Peyer's patch (tissue), 4 donors: ENCODE measurements around the gene ADSS2. TPM values are rescaled to one million over a fixed set of nuclear protein-coding genes. Genes with fewer than 3 reads are reported as not detected.
"Not testable (repeated sequence)": the region's sequence is repeated elsewhere in the genome, so short reads cannot be mapped to it uniquely, and the experiment has no call there.

Experiments
- DNase-seq, 3 donors: peaks; one replicate each; pipeline ENCODE4 v3.0.0-alpha.2; 2017 to 2019
- H3K27ac ChIP-seq, 4 donors: fragments of 200-600 bp; sonication (generic); one replicate each; pipeline ENCODE4 v1.5.1; 2016 to 2019
- H3K27me3 ChIP-seq, 2 donors: fragments of 200-600 bp; sonication (generic); one replicate each; pipeline ENCODE4 v1.5.1; 2019
- H3K36me3 ChIP-seq, 3 donors: fragments of 200-600 bp; sonication (generic); one replicate each; pipeline ENCODE4 v1.5.1; 2016 to 2019
- H3K4me1 ChIP-seq, 4 donors: fragments of 200-600 bp; sonication (generic); one replicate each; pipeline ENCODE4 v1.5.1; 2016 to 2019
- H3K4me3 ChIP-seq, 4 donors: fragments of 200-600 bp; sonication (generic); 1 replicate in 3 of 4; 2 replicates in 1 of 4; pipeline ENCODE4 v1.5.1; 2016 to 2019; ENCODE audit warnings: mild to moderate bottlenecking in 1 of 4
- H3K9me3 ChIP-seq, 4 donors: fragments of 200-600 bp; sonication (generic); one replicate each; pipeline ENCODE4 v1.5.1; 2016 to 2019; ENCODE audit warnings: mild to moderate bottlenecking in 1 of 4
- POLR2A ChIP-seq, 2 donors: fragments of 450-650 bp; IDR thresholded peaks; one replicate each; pipeline ENCODE4 v1.5.1; 2017; ENCODE audit warnings: antibody characterized with exemption in 2 of 2, mild to moderate bottlenecking in 2 of 2, moderate library complexity in 2 of 2
- total RNA-seq, 4 donors: library from RNA; depleted of rRNA; stranded (reverse); fragments of >200 nt; gene quantifications; one replicate each; pipeline ENCODE4 v1.1.0, GENCODE V29; 2016
- TF ChIP-seq, protein P1 (sequence below), 6 experiments: fragments of 450-650 bp in 4 of 6; fragments of 200-600 bp in 2 of 6; sonication (generic) in 1 of 6; IDR thresholded peaks; one replicate each; pipeline ENCODE4 v1.5.1; 2017 to 2019; ENCODE audit warnings: antibody characterized with exemption in 6 of 6, mild to moderate bottlenecking in 3 of 6, moderate library complexity in 1 of 6

The ADSS2 gene
- total RNA-seq, 4 donors from 2014 or later = 26.9 to 47.0 (median 30.4) TPM

DNA sequence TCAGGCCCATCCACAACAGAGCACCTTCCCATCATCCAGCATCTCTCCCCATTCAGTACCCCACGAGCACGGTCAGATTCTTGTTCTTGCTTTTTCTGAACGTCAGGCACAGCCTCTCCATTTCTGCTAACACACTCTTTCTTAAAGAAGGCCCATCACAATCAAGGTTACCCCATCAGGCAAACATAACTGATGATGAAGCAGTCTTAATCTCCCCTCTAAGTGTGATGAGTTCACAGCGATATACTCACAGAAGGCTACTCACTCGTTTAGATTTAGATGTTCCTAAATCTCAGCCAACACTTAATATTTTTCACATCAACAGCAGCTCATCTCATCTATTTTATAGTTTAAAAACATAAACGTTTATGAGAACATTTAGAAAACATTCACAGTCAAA is 75.6 kb downstream of the ADSS2 start:
- H3K4me1 ChIP-seq = no peaks in the 10 kb centered on the region
- no peak for TF ChIP-seq POLR2A (IDR thresholded peaks at IDR 0.05)
- TF ChIP-seq, protein P1, sequence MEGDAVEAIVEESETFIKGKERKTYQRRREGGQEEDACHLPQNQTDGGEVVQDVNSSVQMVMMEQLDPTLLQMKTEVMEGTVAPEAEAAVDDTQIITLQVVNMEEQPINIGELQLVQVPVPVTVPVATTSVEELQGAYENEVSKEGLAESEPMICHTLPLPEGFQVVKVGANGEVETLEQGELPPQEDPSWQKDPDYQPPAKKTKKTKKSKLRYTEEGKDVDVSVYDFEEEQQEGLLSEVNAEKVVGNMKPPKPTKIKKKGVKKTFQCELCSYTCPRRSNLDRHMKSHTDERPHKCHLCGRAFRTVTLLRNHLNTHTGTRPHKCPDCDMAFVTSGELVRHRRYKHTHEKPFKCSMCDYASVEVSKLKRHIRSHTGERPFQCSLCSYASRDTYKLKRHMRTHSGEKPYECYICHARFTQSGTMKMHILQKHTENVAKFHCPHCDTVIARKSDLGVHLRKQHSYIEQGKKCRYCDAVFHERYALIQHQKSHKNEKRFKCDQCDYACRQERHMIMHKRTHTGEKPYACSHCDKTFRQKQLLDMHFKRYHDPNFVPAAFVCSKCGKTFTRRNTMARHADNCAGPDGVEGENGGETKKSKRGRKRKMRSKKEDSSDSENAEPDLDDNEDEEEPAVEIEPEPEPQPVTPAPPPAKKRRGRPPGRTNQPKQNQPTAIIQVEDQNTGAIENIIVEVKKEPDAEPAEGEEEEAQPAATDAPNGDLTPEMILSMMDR (IDR thresholded peaks at IDR 0.05) = no peak
- no peak overlapping the region for H3K27ac ChIP-seq
- DNase-seq = no peak
- no peaks in the 10 kb centered on the region for H3K36me3 ChIP-seq
- no peaks in the 10 kb centered on the region for H3K9me3 ChIP-seq
- H3K4me3 ChIP-seq = no peak overlapping the region
- H3K27me3 ChIP-seq = no peaks in the 10 kb centered on the region

DNA sequence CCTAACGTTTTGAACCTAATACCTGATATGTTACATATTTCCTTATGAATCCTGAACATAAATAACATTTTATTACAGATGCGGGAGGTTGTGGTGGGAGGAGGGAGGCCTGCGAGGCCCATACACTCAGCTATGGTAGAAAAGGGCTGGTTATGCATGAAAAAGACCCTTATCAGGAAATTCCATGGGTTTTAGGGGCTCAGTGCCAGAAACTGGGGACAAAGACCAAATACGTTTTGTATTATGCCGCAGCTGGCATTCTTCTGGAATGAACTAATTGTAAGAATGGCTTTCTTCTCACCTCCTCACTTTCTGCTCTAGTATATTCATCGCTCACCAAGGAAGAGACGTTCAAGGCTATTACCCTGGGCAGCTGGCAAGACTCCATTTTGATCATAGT is 76.7 kb downstream of the ADSS2 start:
- no peak overlapping the region for H3K4me3 ChIP-seq
- H3K4me1 ChIP-seq = no peaks in the 10 kb centered on the region
- no peaks in the 10 kb centered on the region for H3K9me3 ChIP-seq
- DNase-seq = no peak
- H3K27ac ChIP-seq = no peak overlapping the region
- no peaks in the 10 kb centered on the region for H3K27me3 ChIP-seq
- TF ChIP-seq POLR2A (IDR thresholded peaks at IDR 0.05) = no peak
- TF ChIP-seq, protein P1 (IDR thresholded peaks at IDR 0.05) = no peak
- H3K36me3 ChIP-seq = no peaks in the 10 kb centered on the region

DNA sequence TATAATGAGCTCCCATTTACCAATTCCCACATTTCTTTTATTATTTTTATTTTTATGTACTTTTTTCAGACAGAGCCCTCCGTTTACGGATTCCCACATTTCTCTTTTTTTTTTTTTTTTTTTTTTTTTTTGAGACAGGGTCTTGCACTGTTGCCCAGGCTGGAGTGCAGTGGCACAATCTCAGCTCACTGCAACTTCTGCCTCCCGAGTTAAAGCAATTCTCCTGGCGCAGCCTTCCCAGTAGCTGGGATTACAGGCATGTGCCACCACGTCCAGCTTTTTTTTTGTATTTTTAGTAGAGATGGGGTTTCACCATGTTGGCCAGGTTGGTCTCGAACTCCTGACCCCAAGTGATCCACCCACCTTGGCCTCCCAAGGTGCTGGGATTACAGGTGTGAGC is 77.2 kb downstream of the ADSS2 start:
- H3K4me1 ChIP-seq, H3K9me3 ChIP-seq, H3K4me3 ChIP-seq, H3K27me3 ChIP-seq, DNase-seq, H3K27ac ChIP-seq, H3K36me3 ChIP-seq: not testable (repeated sequence)

DNA sequence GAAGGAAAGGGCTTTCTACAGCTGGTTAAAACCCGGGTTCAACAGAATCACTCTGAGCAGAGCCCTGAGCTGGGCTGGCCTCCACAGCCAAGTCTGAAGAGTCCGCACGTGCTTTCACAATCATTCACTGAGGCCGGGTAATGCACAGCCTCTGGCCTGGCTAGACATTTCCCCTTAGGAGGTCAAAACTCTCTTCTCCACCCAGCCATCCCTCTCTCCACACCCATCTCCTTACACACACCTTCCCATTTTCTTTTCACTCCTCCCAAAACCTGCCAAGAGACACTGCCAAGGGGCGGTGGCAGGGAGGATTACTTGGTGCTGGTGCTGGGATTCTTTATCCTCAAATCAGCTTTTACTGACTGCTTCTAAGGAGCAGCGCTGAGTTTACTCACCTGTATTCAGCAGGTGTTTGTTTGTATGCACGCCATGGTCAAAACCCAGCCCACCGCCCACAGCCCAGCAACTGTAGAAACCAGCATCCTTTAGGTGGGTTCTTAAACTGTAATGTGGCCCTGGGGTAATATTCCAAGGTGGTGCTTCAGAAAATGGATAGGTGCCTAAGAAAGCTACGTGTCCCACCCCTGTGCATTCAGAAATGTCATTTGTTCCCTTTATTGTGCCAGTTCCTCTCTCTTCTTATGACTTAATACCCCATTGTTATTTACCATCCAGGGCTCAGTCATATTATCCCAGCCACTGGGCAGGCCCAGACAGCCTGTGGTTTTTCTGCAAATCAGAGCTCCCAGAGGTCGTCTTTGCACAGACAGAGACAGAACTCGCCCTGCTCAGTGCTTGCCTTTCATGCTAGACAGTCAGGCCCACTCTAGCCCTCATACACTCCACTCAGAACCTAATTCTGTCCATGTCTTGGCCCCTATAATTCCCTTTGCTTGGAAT is 80.2 kb downstream of the ADSS2 start:
- no peak for DNase-seq
- H3K4me1 ChIP-seq = no peaks in the 10 kb centered on the region

DNA sequence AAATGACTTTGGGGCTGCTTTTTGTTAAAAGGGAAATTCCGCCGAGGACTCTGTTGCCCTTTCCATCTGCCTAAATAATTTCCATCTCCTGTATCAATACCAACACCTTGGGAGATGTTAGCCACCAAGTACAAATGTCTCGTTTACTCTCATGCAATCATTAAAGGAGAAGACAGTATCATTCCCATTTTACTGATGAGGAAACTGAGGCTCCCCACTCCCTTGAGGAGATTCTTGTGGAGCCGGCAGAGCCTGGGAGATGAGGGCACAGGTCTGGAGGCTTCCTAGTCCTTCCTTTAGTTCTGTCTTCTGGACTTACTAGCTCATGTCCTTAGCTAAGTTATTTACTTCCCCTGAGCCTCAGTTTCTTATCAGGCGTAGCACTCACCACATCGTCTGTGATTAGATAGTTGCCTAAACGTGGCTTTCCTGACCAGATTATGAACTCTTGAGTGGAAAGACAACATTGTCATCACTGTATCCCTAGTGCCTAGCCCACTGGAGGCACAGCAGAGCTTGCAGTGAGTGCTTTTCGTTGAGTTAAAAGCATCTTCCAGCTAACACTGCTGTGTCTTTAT is 81.6 kb downstream of the ADSS2 start:
- Histone ChIP-seq H3K4me3 (no peak overlapping the region), H3K9me3 (no peaks in the 10 kb centered on the region), H3K27me3 (no peaks in the 10 kb centered on the region), H3K36me3 (no peaks in the 10 kb centered on the region), H3K4me1 (no peaks in the 10 kb centered on the region), H3K27ac (no peak overlapping the region)
- TF ChIP-seq POLR2A (IDR thresholded peaks at IDR 0.05) = no peak
- TF ChIP-seq, protein P1 (IDR thresholded peaks at IDR 0.05) = no peak
- no peak for DNase-seq

More for the DNA sequence above, 80.2 kb downstream of the ADSS2 start:
- no peak overlapping the region for H3K4me3 ChIP-seq
- TF ChIP-seq POLR2A (IDR thresholded peaks at IDR 0.05) = no peak
- TF ChIP-seq, protein P1 (IDR thresholded peaks at IDR 0.05) = no peak
- H3K27ac ChIP-seq = no peak overlapping the region
- no peaks in the 10 kb centered on the region for H3K9me3 ChIP-seq
- H3K27me3 ChIP-seq = no peaks in the 10 kb centered on the region
- H3K36me3 ChIP-seq = no peaks in the 10 kb centered on the region
